ENCODE results near the gene ZNG1A. TPM values are rescaled to one million over a fixed set of nuclear protein-coding genes. Genes with fewer than 3 reads are reported as not detected.
"Not testable (repeated sequence)": the region's sequence is repeated elsewhere in the genome, so short reads cannot be mapped to it uniquely, and the experiment has no call there.

ZNG1A gene
- total and polyA plus RNA-seq, 9 of the 15 experiments (the other 6 are each of a cell fraction or from before 2014, with no cell fraction given), result 20.7 to 90.6 (median 41.7) TPM

DNA sequence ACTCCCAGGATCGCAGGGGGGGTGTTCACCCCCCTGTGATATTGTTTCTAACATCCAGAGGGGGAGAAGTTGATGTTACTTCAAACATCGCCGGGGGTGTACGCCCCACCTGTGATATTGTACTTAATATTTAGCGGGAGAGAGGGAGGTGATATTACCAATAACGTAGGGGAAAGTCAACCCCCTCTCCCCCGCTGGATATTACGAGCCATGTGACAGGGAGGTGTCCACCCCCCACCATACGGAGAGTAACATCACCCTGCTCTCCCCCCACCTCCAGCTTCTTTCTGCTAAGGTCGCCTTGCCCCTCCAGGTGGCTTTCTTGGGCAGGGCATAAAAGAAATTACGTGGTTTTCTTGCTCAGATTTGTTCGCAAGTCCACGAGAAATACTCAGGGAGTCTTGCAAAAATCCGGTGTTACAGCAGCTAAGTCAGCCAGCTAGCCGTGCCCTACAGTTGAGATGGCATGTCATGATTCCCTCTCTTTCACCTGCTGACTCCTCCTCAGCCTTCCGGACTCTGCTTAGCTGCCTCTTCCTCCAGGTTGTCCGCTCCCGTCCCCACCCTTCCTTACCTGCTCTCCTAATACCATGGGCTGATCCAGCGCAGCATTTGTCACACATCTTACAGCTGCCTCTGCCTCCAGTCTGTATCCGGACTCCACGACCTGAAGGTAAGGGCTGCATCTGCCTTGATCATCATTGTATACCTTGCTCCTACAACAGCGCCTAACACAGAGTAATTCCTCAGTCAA lies 69.9 kb downstream of the ZNG1A start:
- CTCF ChIA-PET (ENCODE audit: low intra/inter-chr PET ratio); in situ Hi-C loops (cut with MboI); DNase-seq (ENCODE audit: extremely low read depth in 1 of 4, low spot score in 3 of 4); H4K20me1 ChIP-seq (replicated peaks; ENCODE audit: control insufficient read depth, insufficient read depth, low read length); H3K4me2 ChIP-seq (ENCODE audit: insufficient read depth, low read length); H3K9ac ChIP-seq (ENCODE audit: insufficient read depth in 1 of 2, low read depth in 2 of 2, low read length in 2 of 2); H3K79me2 ChIP-seq (ENCODE audit: control insufficient read depth, insufficient read depth, low read length); FAIRE-seq; H3K36me3 ChIP-seq (ENCODE audit: control insufficient read depth, insufficient read depth, low read length); intact Hi-C loops (cut with micrococcal nuclease); H3K9me3 ChIP-seq (replicated peaks; ENCODE audit: control insufficient read depth, insufficient read depth, low read depth, low read length); H3K4me3 ChIP-seq; H3K27me3 ChIP-seq (ENCODE audit: control insufficient read depth in 2 of 2, insufficient read depth in 2 of 2, low read length in 2 of 2); H3K9me1 ChIP-seq (ENCODE audit: control insufficient read depth, insufficient read depth, low read length); H3K27ac ChIP-seq (ENCODE audit: extremely low read depth, low read depth, low read length); BruUV-seq (replicated peaks); POLR2A ChIA-PET; H2AFZ ChIP-seq (ENCODE audit: low read depth, low read length); ATAC-seq: not testable (repeated sequence)
- TF ChIP-seq PRDM10 (IDR thresholded peaks at IDR 0.05; ENCODE audit: partially characterized antibody), result peak; percentile 29
- H3K4me1 ChIP-seq (replicated peaks in 1 of 2; ENCODE audit: control insufficient read depth in 2 of 2, insufficient read depth in 2 of 2, low read length in 2 of 2), result peaks cover 0 to 11% of the 10 kb centered on the region in 2 experiments; a peak in 2 of 5 replicates
- WGBS (ENCODE audit: insufficient coverage, low coverage, missing lambda C conversion rate), result 11% methylated on average over 13 of the region's 22 CpGs

DNA sequence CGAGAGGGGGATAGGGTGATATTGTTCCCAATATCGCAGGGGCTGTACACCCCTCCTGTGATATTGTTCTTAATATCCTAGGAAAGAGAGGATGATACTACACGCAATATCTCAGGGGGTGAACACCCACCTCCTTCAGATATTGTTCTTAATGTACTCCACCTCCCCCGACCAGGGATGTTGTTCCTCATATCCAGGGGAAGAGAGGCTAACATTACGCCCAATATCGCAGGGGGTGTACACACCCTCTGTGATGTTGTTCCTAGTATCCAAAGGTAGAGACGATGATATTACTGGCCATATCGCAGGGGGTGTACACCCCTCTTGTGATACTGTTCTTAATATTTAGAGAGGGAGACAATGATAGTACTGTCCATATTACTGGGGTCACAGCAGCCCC lies 72.9 kb downstream of the ZNG1A start:
- H2AFZ ChIP-seq (ENCODE audit: low read depth, low read length); in situ Hi-C loops (cut with MboI); CTCF ChIA-PET (ENCODE audit: low intra/inter-chr PET ratio); H3K9me3 ChIP-seq (replicated peaks; ENCODE audit: control insufficient read depth, insufficient read depth, low read depth, low read length); H3K4me3 ChIP-seq; H3K9me1 ChIP-seq (ENCODE audit: control insufficient read depth, insufficient read depth, low read length); H3K9ac ChIP-seq (ENCODE audit: insufficient read depth in 1 of 2, low read depth in 2 of 2, low read length in 2 of 2); H4K20me1 ChIP-seq (replicated peaks; ENCODE audit: control insufficient read depth, insufficient read depth, low read length); DNase-seq (ENCODE audit: extremely low read depth in 1 of 4, low spot score in 3 of 4); H3K27ac ChIP-seq (ENCODE audit: extremely low read depth, low read depth, low read length); FAIRE-seq; ATAC-seq; H3K4me1 ChIP-seq (replicated peaks in 1 of 2; ENCODE audit: control insufficient read depth in 2 of 2, insufficient read depth in 2 of 2, low read length in 2 of 2); BruUV-seq (replicated peaks); H3K4me2 ChIP-seq (ENCODE audit: insufficient read depth, low read length); POLR2A ChIA-PET; H3K79me2 ChIP-seq (ENCODE audit: control insufficient read depth, insufficient read depth, low read length); H3K27me3 ChIP-seq (ENCODE audit: control insufficient read depth in 2 of 2, insufficient read depth in 2 of 2, low read length in 2 of 2); intact Hi-C loops (cut with micrococcal nuclease); H3K36me3 ChIP-seq (ENCODE audit: control insufficient read depth, insufficient read depth, low read length): not testable (repeated sequence)
- 27% methylated on average over 8 of the region's 8 CpGs for WGBS (ENCODE audit: insufficient coverage, low coverage, missing lambda C conversion rate)

GRCh38 chr9:100430-100829 lies 78.4 kb downstream of the ZNG1A start:
- H2AFZ ChIP-seq (ENCODE audit: low read depth, low read length); H3K4me2 ChIP-seq (ENCODE audit: insufficient read depth, low read length); H3K4me3 ChIP-seq; H3K79me2 ChIP-seq (ENCODE audit: control insufficient read depth, insufficient read depth, low read length); POLR2A ChIA-PET; ATAC-seq; CTCF ChIA-PET (ENCODE audit: low intra/inter-chr PET ratio); BruUV-seq (replicated peaks); H4K20me1 ChIP-seq (replicated peaks; ENCODE audit: control insufficient read depth, insufficient read depth, low read length); H3K9me3 ChIP-seq (replicated peaks; ENCODE audit: control insufficient read depth, insufficient read depth, low read depth, low read length); FAIRE-seq; H3K27ac ChIP-seq (ENCODE audit: extremely low read depth, low read depth, low read length); H3K9me1 ChIP-seq (ENCODE audit: control insufficient read depth, insufficient read depth, low read length); in situ Hi-C loops (cut with MboI); H3K36me3 ChIP-seq (ENCODE audit: control insufficient read depth, insufficient read depth, low read length); H3K4me1 ChIP-seq (replicated peaks in 1 of 2; ENCODE audit: control insufficient read depth in 2 of 2, insufficient read depth in 2 of 2, low read length in 2 of 2); H3K27me3 ChIP-seq (ENCODE audit: control insufficient read depth in 2 of 2, insufficient read depth in 2 of 2, low read length in 2 of 2); H3K9ac ChIP-seq (ENCODE audit: insufficient read depth in 1 of 2, low read depth in 2 of 2, low read length in 2 of 2); intact Hi-C loops (cut with micrococcal nuclease); DNase-seq (ENCODE audit: extremely low read depth in 1 of 4, low spot score in 3 of 4): not testable (repeated sequence)
- WGBS (ENCODE audit: insufficient coverage, low coverage, missing lambda C conversion rate), result 73% methylated on average over 6 of the region's 9 CpGs
